Smooth muscle cell of bladder (primary cell): ENCODE results near the gene SERPINI1. TPM values are rescaled to one million over a fixed set of nuclear protein-coding genes. Genes with fewer than 3 reads are reported as not detected.

Source experiments
- total RNA-seq: library from RNA; depleted of rRNA; stranded (reverse); fragments of >200 nt; gene quantifications from 2 replicates; pipeline ENCODE4 v1.2.3, GENCODE V29; 2014

The SERPINI1 gene, protein sequence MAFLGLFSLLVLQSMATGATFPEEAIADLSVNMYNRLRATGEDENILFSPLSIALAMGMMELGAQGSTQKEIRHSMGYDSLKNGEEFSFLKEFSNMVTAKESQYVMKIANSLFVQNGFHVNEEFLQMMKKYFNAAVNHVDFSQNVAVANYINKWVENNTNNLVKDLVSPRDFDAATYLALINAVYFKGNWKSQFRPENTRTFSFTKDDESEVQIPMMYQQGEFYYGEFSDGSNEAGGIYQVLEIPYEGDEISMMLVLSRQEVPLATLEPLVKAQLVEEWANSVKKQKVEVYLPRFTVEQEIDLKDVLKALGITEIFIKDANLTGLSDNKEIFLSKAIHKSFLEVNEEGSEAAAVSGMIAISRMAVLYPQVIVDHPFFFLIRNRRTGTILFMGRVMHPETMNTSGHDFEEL
- total RNA-seq: 1.7 and 2.7 TPM in 2 replicates

GRCh38 chr3:167735233-167736138 is at the start of gene SERPINI1:
Gene SERPINI1 (plus strand): TSS chr3:167735721. CDS start chr3:167789129, 53,408 bp downstream.

GRCh38 chr3:167734498-167735232 is 856 bp upstream of the SERPINI1 start, which contains the start of gene PDCD10:
Gene PDCD10 (minus strand): TSS chr3:167734892. CDS start chr3:167720157, 14,735 bp downstream.

Other genes with a start within 250 kb of the SERPINI1 start
- under 0.01 and 0.09 TPM in 2 replicates for gene WDR49, start 81.8 kb upstream of the SERPINI1 start, total RNA-seq
- gene PDCD10, start 829 bp upstream of the SERPINI1 start, total RNA-seq: 43.7 and 45.8 TPM in 2 replicates